ENCODE results near the gene NFE2.

Gene NFE2

GRCh38 chr12:54306925-54307741, 6.3 kb upstream of the NFE2 start:
- no peak for DNase-seq (ENCODE audit: low read depth in 2 of 2)

GRCh38 chr12:54304187-54304810, 3.5 kb upstream of the NFE2 start:
- no peak for DNase-seq (ENCODE audit: low read depth in 2 of 2)

- DNase-seq (ENCODE audit: low read depth in 2 of 2) = no peak
These were observed 2.8 kb upstream of the NFE2 start for GRCh38 chr12:54303640-54304039.

GRCh38 chr12:54301428-54302048, 723 bp upstream of the NFE2 start:
- DNase-seq (ENCODE audit: low read depth in 2 of 2) = no peak

DNA sequence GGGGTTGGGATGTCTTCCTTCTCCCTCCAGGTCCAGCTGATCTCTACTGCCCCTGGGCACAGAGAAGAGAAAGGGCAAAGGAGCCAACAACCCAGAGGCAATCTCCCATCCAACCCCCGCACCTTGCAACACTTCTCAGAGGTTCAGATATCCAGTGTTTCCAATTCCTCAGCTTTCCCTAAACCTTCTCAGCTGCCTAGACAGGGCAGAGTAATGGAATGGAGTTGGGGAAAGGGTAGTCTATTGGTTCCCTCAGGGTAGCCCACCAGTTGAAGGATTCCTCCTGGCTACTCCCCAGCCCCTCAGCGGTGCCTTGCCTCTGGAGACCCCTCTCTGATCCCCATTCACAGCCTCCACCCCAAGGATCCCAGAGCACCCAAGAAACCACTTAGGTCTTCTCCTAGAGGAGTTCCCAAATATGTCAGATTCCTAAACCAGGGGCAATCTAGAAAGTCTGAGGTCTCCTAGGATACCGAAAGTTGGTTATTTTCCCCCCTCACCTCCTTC, 537 bp downstream of the NFE2 start:
- no peak for DNase-seq (ENCODE audit: low read depth in 2 of 2)

DNA sequence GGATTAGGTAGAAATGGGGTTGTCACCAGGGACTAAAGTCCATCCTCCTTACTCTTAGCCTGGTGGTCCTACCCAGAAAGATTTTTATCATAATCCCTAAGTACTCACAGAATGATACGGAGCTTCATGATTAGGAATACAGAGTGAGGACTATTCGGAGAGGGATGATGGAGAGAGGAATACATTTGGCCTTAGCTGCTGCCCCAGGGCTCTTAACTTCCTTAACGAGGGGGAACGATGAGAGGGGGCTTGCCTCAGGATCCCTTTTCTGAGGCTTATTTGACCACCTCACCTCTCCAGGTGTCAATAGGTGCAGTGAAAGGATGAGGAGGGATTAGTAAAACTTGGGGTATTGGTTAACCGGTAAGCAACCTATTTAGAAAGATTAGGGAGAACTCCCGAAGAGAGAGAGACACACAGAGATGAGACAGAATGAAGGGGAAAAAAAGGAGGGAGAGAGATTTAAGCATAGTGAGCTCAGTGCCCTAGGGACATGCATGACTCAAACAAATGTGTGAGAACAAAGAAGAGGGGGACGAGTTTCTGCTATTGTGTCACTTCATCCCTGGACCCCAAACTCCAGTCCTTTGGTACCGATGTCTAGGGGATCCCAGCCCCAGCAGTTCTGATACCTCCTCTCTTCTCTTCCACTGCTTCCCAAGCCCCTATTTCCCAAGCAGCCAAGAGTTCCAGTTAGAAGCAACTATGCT, 1.1 kb downstream of the NFE2 start:
- no peak for DNase-seq (ENCODE audit: low read depth in 2 of 2)

DNA sequence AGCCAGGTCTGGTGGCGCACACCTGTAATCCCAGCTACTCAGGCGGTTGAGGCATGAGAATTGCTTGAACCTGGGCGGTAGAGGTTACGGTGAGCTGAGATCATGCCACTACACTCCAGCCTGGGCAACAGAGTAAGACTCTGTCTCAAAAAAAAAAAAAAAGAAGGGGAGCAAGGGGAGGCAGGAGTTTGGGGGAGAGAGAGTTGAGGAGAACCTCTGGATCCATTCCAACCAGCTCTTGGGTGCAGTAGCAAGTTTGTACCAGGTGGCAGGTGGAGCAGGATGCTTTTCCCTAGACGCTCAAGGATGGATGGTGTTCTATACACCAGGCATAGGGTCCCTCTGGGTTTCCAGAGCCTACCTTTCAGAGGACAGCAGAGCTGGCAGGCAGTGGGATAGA, 1.9 kb downstream of the NFE2 start:
- DNase-seq (ENCODE audit: low read depth in 2 of 2) = no peak

- DNase-seq (ENCODE audit: low read depth in 2 of 2) = no peak
These were observed 4.3 kb downstream of the NFE2 start for GRCh38 chr12:54296393-54297099.

DNA sequence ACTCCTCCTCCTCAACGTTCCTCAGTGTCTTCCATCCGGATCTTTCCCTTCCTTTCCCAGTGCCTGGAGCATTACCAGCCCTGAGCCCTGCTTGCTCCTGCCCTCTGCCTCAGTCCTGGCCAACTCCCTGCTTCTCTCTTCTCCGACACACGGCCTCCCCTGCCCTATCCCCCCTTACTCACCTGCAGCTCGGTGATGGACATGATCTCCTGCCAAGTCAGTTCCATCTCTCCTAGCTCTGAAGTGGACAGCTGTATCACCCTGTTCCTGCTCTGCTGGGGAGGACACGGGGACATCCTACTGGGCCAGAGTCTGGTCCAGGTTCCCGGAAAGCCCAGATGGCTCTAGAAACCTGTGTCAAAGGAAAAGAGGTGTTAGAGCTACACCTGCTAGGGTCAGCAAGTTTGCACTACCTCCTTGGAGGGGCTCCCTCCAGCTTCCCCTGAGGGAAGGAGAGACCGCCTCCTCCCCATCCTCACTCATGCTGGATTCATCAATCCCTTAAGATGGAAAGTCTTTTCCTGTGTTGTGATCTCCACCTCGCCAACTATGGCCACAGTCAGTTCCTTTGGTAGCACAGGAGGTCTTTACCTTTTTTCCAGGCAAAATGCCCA, 5.8 kb downstream of the NFE2 start:
- DNase-seq (ENCODE audit: low read depth in 2 of 2) = no peak

GRCh38 chr12:54294152-54294952, 6.5 kb downstream of the NFE2 start:
- no peak for DNase-seq (ENCODE audit: low read depth in 2 of 2)

GRCh38 chr12:54292931-54293241, 7.9 kb downstream of the NFE2 start:
- no peak for DNase-seq (ENCODE audit: low read depth in 2 of 2)

- no peak for DNase-seq (ENCODE audit: low read depth in 2 of 2)
These were observed 8.5 kb downstream of the NFE2 start for GRCh38 chr12:54292083-54292930.

DNA sequence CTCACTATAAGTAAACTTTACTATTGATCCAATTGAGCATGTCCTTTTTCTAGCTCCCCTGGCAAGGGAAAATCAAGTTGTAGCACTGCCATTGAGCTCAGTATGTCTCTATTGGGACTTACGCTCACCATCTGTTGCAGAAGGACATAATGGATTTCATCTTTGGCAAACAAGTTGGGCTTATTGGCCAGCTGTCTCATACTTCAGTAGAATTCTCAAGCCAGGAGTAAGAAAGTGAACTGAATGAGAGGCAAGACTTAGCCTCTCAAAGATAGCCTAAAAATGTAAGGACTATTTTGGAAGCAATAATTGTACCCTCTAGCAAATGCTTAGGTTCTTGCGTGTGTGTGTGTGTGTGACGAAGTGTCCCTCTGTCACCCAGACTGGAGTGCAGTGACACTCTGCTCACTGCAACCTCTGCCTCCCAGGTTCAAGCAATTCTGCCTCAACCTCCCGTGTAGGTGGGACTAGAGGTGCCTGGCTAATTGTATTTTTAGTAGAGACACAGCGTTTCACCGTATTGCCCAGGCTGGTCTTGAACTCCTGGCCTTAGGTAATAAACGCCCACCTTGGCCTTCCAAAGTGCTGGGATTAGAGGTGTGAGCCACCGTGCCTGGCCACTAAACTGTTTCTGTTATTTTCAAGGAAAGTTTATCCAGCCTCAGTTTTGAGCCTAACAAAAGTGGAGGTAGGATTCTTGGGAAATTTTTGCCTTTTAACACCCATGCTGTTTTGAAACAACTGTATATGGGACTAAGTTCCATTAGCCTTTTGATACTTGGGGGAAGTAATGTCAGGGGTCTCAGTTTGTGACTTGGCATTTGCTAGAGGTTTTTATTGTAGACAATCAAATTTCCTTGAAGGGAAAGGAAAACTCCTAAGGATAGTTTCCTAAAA, 13.3 kb downstream of the NFE2 start:
- DNase-seq (ENCODE audit: low read depth in 2 of 2) = no peak

GRCh38 chr12:54286042-54287030, 14.5 kb downstream of the NFE2 start:
- DNase-seq (ENCODE audit: low read depth in 2 of 2) = no peak

GRCh38 chr12:54285150-54286041, 15.4 kb downstream of the NFE2 start:
- DNase-seq (ENCODE audit: low read depth in 2 of 2) = no peak

Measured in fibroblast of skin of left biceps (primary cell).